IMR-90 (cell line): ENCODE data around the gene CNPY2. TPM values are rescaled to one million over a fixed set of nuclear protein-coding genes. Genes with fewer than 3 reads are reported as not detected.
A peak's percentile ranks its signal among the peaks of the same experiment; 100 is the strongest.

Experiments used
- ATAC-seq: fragments of 200-7000 bp; cut with Tn5 transposase; 2 replicates; pipeline ENCODE4 v1.9.1; 2020; ENCODE audit warnings: low read depth, mild to moderate bottlenecking, moderate library complexity
- Bru-seq: library from RNA; stranded (reverse); fragments of 400-500 nt; gene quantifications from one replicate; lab custom pipeline; 2021; lab: Mats Ljungman, UMichigan
- BruChase-seq, 2 experiments: library from RNA; stranded (reverse); fragments of 400-500 nt; gene quantifications; one replicate each; lab custom pipeline; 2021; lab: Mats Ljungman, UMichigan
- BruUV-seq: library from RNA; stranded (reverse); fragments of 400-500 nt; replicated peaks from 2 replicates; lab custom pipeline; 2021; lab: Mats Ljungman, UMichigan
- CTCF ChIA-PET: fragments of 300-600 bp; formaldehyde crosslinking; extraction: SDS; loops from one replicate; lab custom pipeline; 2021; ENCODE audit warnings: antibody characterized with exemption; lab: Yijun Ruan, JAX
- POLR2A ChIA-PET: fragments of 300-600 bp; sonication (Branson Sonifier 250); formaldehyde crosslinking; loops from one replicate; lab custom pipeline; 2022; ENCODE audit warnings: antibody characterized with exemption; ENCODE audit not compliant: unreplicated experiment; lab: Charles Lee
- DNase-seq: peaks from one replicate; pipeline ENCODE4 v3.0.0; 2013
- H2AFZ ChIP-seq: replicated peaks from 2 replicates; pipeline ENCODE3; 2013; ENCODE audit warnings: low read length, mild to moderate bottlenecking; ENCODE audit not compliant: poor library complexity
- H2AK5ac ChIP-seq: 2 replicates; pipeline ENCODE4 v1.6.1; 2013; ENCODE audit warnings: low read depth, low read length, inconsistent platforms
- H2AK9ac ChIP-seq: replicated peaks from 2 replicates; pipeline ENCODE3; 2013; ENCODE audit warnings: mild to moderate bottlenecking, low read depth, low read length, moderate library complexity; ENCODE audit not compliant: poor library complexity
- H2BK120ac ChIP-seq: 2 replicates; pipeline ENCODE4 v1.6.1; 2013; ENCODE audit warnings: low read depth, low read length, inconsistent platforms
- H2BK15ac ChIP-seq: 3 replicates; pipeline ENCODE4 v1.6.1; 2013; ENCODE audit warnings: low read depth, low read length, inconsistent platforms
- H2BK20ac ChIP-seq: 2 replicates; pipeline ENCODE4 v1.6.1; 2013; ENCODE audit warnings: low read depth, mild to moderate bottlenecking, inconsistent platforms, low read length, moderate library complexity
- H2BK5ac ChIP-seq: 2 replicates; pipeline ENCODE4 v1.6.1; 2013; ENCODE audit warnings: mild to moderate bottlenecking, low read depth, low read length, inconsistent platforms; ENCODE audit not compliant: poor library complexity, severe bottlenecking
- H3K14ac ChIP-seq: replicated peaks from 2 replicates; pipeline ENCODE4 v1.6.1; 2013; ENCODE audit warnings: low read depth, low read length, inconsistent platforms
- H3K18ac ChIP-seq: 2 replicates; pipeline ENCODE4 v1.6.1; 2013; ENCODE audit warnings: low read depth, low read length, control low read depth
- H3K23ac ChIP-seq: 2 replicates; pipeline ENCODE4 v1.6.1; 2013; ENCODE audit warnings: low read depth, low read length, inconsistent platforms
- H3K27ac ChIP-seq: 2 replicates; pipeline ENCODE4 v1.5.1; 2013; ENCODE audit warnings: mild to moderate bottlenecking, control low read depth, low read length; ENCODE audit not compliant: insufficient read depth
- H3K27me3 ChIP-seq: 2 replicates; pipeline ENCODE4 v1.6.1; 2013; ENCODE audit warnings: low read length; ENCODE audit not compliant: control insufficient read depth, insufficient read depth
- H3K36me3 ChIP-seq: 2 replicates; pipeline ENCODE4 v1.6.1; 2013; ENCODE audit warnings: low read length, mixed read lengths; ENCODE audit not compliant: control insufficient read depth, insufficient read depth
- H3K4ac ChIP-seq: 2 replicates; pipeline ENCODE4 v1.6.1; 2013; ENCODE audit warnings: low read depth, low read length, inconsistent platforms
- H3K4me1 ChIP-seq: 2 replicates; pipeline ENCODE4 v1.6.1; 2013; ENCODE audit warnings: low read length, mixed read lengths; ENCODE audit not compliant: control insufficient read depth, insufficient read depth
- H3K4me2 ChIP-seq: 2 replicates; pipeline ENCODE4 v1.6.1; 2013; ENCODE audit warnings: low read depth, mild to moderate bottlenecking, control low read depth, low read length, moderate library complexity
- H3K4me3 ChIP-seq: 2 replicates; pipeline ENCODE4 v1.5.1; 2013; ENCODE audit warnings: low read depth, mild to moderate bottlenecking, control low read depth, low read length, moderate library complexity; ENCODE audit not compliant: insufficient read depth
- H3K56ac ChIP-seq: 2 replicates; pipeline ENCODE4 v1.6.1; 2013; ENCODE audit warnings: low read length, inconsistent platforms; ENCODE audit not compliant: insufficient read depth; ENCODE audit errors: extremely low read depth
- H3K79me1 ChIP-seq, 2 experiments: 2 replicates each; pipeline ENCODE4 v1.6.1; 2013; ENCODE audit warnings: low read length in 2 of 2, inconsistent platforms in 1 of 2, low read depth in 1 of 2
- H3K9ac ChIP-seq: 2 replicates; pipeline ENCODE4 v1.6.1; 2013; ENCODE audit warnings: low read depth, low read length, control low read depth
- H3K9me1 ChIP-seq: 2 replicates; pipeline ENCODE4 v1.6.1; 2013; ENCODE audit warnings: low read length, inconsistent platforms; ENCODE audit not compliant: insufficient read depth
- H3K9me3 ChIP-seq: 2 replicates; pipeline ENCODE4 v1.6.1; 2013; ENCODE audit warnings: low read length; ENCODE audit not compliant: control insufficient read depth, insufficient read depth
- H4K20me1 ChIP-seq: 2 replicates; pipeline ENCODE4 v1.6.1; 2013; ENCODE audit warnings: low read length, inconsistent platforms; ENCODE audit not compliant: insufficient read depth
- H4K5ac ChIP-seq: 2 replicates; pipeline ENCODE4 v1.6.1; 2013; ENCODE audit warnings: mild to moderate bottlenecking, low read depth, low read length, control low read depth
- H4K8ac ChIP-seq, 2 experiments: 2 replicates each; pipeline ENCODE4 v1.6.1; 2013; ENCODE audit warnings: low read depth in 2 of 2, low read length in 2 of 2, control low read depth in 1 of 2, inconsistent platforms in 1 of 2
- H4K91ac ChIP-seq: 2 replicates; pipeline ENCODE4 v1.6.1; 2013; ENCODE audit warnings: low read depth, low read length, inconsistent platforms; ENCODE audit not compliant: insufficient read depth
- BHLHE40 ChIP-seq: fragments of 150-350 bp; IDR thresholded peaks from 2 replicates; pipeline ENCODE4 v1.6.1; 2016; ENCODE audit warnings: mild to moderate bottlenecking, low read depth, low read length
- CEBPB ChIP-seq: IDR thresholded peaks from 2 replicates; pipeline ENCODE4 v1.6.1; 2012; ENCODE audit warnings: low read depth, low read length, improper control_type of control experiment
- FOS ChIP-seq: fragments of 150-350 bp; IDR thresholded peaks from 2 replicates; pipeline ENCODE4 v1.6.1; 2016; ENCODE audit warnings: low read depth, low read length
- MAZ ChIP-seq: IDR thresholded peaks from 2 replicates; pipeline ENCODE4 v1.6.1; 2012; ENCODE audit warnings: low read depth, mild to moderate bottlenecking, low read length, improper control_type of control experiment, moderate library complexity, borderline replicate concordance
- MXI1 ChIP-seq: IDR thresholded peaks from 2 replicates; pipeline ENCODE4 v1.6.1; 2012; ENCODE audit warnings: low read depth, mild to moderate bottlenecking, low read length, moderate library complexity, borderline replicate concordance
- POLR2A ChIP-seq: IDR thresholded peaks from 2 replicates; pipeline ENCODE4 v1.6.1; 2012; ENCODE audit warnings: mild to moderate bottlenecking, low read depth, low read length
- RFX5 ChIP-seq: IDR thresholded peaks from 2 replicates; pipeline ENCODE4 v1.8.0; 2012; ENCODE audit warnings: low read depth, mild to moderate bottlenecking, low read length, moderate library complexity
- whole genome bisulfite sequencing, 2 experiments: methylation state at CpG; one replicate each; pipeline versions ENCODE4 v1.1.5 to v1.1.7; 2013; ENCODE audit warnings: missing lambda C conversion rate in 2 of 2; ENCODE audit not compliant: insufficient read length in 1 of 2; ENCODE audit errors: extremely low coverage in 2 of 2; 5-methylcytosine and 5-hydroxymethylcytosine counted together
- dilution Hi-C: fragments of 300-500 bp; cut with HindIII; formaldehyde crosslinking; loops from one replicate; pipeline ENCODE4 v1.14.3; 2018; ENCODE audit warnings: low sequenced_read_pairs; ENCODE audit not compliant: unreplicated experiment
- in situ Hi-C: fragments of 300-500 bp; cut with MboI; formaldehyde crosslinking; loops from 3 replicates; pipeline ENCODE4 v1.14.3; 2019; ENCODE audit warnings: low sequenced_read_pairs, inconsistent platforms, mixed read lengths
- intact Hi-C: fragments of 100-400 bp; cut with micrococcal nuclease; formaldehyde crosslinking; loops from 2 replicates; pipeline ENCODE4 v1.10.0; 2022
- long read RNA-seq: library from polyadenylated mRNA; unstranded; transcript quantifications from one replicate; pipeline ENCODE4 v2.0.0, GENCODE V29; 2021; ENCODE audit not compliant: unreplicated experiment
- polyA plus RNA-seq, 3 experiments: library from polyadenylated mRNA; depleted of rRNA; stranded (reverse); fragments of >200 nt; gene quantifications; 2 replicates each; pipeline ENCODE4 v1.2.3, GENCODE V29; 2012; ENCODE audit warnings: low replicate concordance in 1 of 3
- total RNA-seq: library from RNA; depleted of rRNA; stranded (reverse); fragments of >200 nt; gene quantifications from 2 replicates; pipeline ENCODE4 v1.2.3, GENCODE V29; 2012; rRNA removed
- TF ChIP-seq, protein P1 (sequence below): fragments of 150-350 bp; IDR thresholded peaks from 2 replicates; pipeline ENCODE4 v1.6.1; 2017; ENCODE audit warnings: mild to moderate bottlenecking, antibody characterized with exemption, low read length, low read depth
- TF ChIP-seq, protein P2 (sequence below): conservative IDR thresholded peaks from 2 replicates; pipeline ENCODE4 v1.5.1; 2012; ENCODE audit warnings: mild to moderate bottlenecking, low read depth, low read length, improper control_type of control experiment

The CNPY2 gene
- total RNA-seq = 65.2 and 76.7 TPM in 2 replicates
- polyA plus RNA-seq (2012; rRNA removed) = 175 and 177 TPM in 2 replicates
- 76.2 and 160 TPM in 2 replicates for polyA plus RNA-seq (2012; cell fraction: cytosol; rRNA removed)
- 41.5 and 107 TPM in 2 replicates for polyA plus RNA-seq (2012; cell fraction: nucleus; rRNA removed; ENCODE audit: low replicate concordance)
- Bru-seq, nascent RNA = percentile 92 among the genes with signal in this experiment
- BruChase-seq, experiment 1, labeled RNA remaining after a 6-hour chase = percentile 97 among the genes with signal in this experiment
- percentile 96 among the genes with signal in this experiment for BruChase-seq, experiment 2, labeled RNA remaining after a 2-hour chase
- long read RNA-seq, transcript CNPY2-201 (6 exons, 1,214 nt) = major isoform, 45 of 65 reads
- long read RNA-seq, partial matches to known transcripts = 7 of 65 reads
- long read RNA-seq, other reads (novel, unspliced or antisense) = 8 of 65 reads

DNA sequence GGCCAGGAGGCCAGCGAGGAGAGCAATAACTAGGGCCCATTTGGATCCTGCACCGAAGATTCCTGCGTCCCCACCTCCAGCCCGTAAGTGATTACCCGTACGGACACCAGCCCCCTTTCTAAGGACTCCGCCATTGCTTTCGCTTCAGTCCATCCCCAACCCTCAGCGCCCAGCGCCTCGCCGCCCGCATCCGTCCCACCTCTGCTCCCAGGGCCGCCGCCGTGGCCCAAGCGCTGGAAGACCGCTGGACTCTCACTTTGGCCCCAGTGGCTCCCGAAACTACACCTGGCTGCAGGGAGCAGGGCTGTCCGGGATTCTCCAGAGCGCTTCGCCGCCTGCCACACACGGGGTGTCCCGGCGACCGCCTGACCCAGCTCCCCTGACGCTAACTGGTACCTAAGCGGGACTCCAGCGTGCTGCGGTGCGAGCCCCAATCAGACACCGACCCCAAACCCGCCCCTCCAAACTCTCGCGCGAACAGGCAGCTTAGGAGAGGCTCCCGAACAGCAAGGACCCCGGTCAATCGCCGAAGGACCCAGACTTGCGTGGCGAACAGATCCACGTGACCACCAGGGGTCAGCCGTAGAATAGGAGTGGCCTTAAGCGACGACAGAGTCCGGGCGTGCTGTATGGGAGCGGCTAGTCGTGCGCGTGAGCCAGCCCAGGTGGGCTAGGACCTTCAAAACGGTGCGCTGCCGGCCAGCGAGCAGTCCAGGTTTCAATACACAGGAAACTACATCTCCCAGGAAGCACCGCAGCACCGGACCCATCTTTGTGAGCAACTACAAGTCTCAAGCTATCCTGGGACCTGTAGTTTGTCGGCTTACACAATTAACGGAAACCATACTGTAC is at the start of gene CNPY2:
CNPY2 (minus strand) TSS at position 367 of the 852 bp plus-strand sequence. CDS start 771 bp downstream, outside the sequence.
- Histone ChIP-seq H2AK9ac (peak within 1 kb of the TSS; percentile 87), H3K23ac (peak within 1 kb of the TSS; percentile 99), H3K4me1 (peaks cover 4% of the 10 kb centered on the region), H2AFZ (peak within 1 kb of the TSS; percentile 98), H2BK15ac (peak within 1 kb of the TSS; percentile 96; the same call in 1 of the 3 replicates), H3K9me3 (no peaks in the 10 kb centered on the region), H4K91ac (peak within 1 kb of the TSS; percentile 98), H3K27me3 (no peaks in the 10 kb centered on the region), H3K9ac (peak within 1 kb of the TSS; percentile 97), H4K8ac (peak within 1 kb of the TSS; percentile 93 to 100), H3K4ac (peak within 1 kb of the TSS; percentile 99), H3K56ac (peak within 1 kb of the TSS; percentile 90), H3K79me1 (peaks cover 8 to 25% of the 10 kb centered on the region in 2 experiments), H2BK20ac (peak within 1 kb of the TSS; percentile 70; the same call in 1 of the 2 replicates), H2AK5ac (peak within 1 kb of the TSS; percentile 79), H3K36me3 (peaks cover 13% of the 10 kb centered on the region), H2BK5ac (peak within 1 kb of the TSS; percentile 95), H2BK120ac (peak within 1 kb of the TSS; percentile 93; the same call in 1 of the 2 replicates), H3K4me2 (peak within 1 kb of the TSS; percentile 95), H3K9me1 (no peaks in the 10 kb centered on the region), H4K20me1 (no peaks in the 10 kb centered on the region), H3K27ac (peak within 1 kb of the TSS; percentile 97), H4K5ac (peak within 1 kb of the TSS; percentile 99), H3K4me3 (peak within 1 kb of the TSS; percentile 77), H3K14ac (peak within 1 kb of the TSS; percentile 98), H3K18ac (peak within 1 kb of the TSS; percentile 96)
- 1% methylated on average over 33 of the region's 62 CpGs; no CpG with 5 or more reads in 1 of the 2 experiments for WGBS, 2 experiments
- TF ChIP-seq POLR2A (peak; percentile 80), BHLHE40 (peak; percentile 45; the same call in 1 of the 2 replicates), MXI1 (peak; percentile 95), RFX5 (0 out of 2 replicates have a peak, but pooled peaks have one; percentile 20), FOS (no peak), CEBPB (peak; percentile 54), MAZ (no peak)
- TF ChIP-seq, protein P1, sequence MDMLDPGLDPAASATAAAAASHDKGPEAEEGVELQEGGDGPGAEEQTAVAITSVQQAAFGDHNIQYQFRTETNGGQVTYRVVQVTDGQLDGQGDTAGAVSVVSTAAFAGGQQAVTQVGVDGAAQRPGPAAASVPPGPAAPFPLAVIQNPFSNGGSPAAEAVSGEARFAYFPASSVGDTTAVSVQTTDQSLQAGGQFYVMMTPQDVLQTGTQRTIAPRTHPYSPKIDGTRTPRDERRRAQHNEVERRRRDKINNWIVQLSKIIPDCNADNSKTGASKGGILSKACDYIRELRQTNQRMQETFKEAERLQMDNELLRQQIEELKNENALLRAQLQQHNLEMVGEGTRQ = peak; percentile 87
- TF ChIP-seq, protein P2, sequence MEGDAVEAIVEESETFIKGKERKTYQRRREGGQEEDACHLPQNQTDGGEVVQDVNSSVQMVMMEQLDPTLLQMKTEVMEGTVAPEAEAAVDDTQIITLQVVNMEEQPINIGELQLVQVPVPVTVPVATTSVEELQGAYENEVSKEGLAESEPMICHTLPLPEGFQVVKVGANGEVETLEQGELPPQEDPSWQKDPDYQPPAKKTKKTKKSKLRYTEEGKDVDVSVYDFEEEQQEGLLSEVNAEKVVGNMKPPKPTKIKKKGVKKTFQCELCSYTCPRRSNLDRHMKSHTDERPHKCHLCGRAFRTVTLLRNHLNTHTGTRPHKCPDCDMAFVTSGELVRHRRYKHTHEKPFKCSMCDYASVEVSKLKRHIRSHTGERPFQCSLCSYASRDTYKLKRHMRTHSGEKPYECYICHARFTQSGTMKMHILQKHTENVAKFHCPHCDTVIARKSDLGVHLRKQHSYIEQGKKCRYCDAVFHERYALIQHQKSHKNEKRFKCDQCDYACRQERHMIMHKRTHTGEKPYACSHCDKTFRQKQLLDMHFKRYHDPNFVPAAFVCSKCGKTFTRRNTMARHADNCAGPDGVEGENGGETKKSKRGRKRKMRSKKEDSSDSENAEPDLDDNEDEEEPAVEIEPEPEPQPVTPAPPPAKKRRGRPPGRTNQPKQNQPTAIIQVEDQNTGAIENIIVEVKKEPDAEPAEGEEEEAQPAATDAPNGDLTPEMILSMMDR = 0 out of 2 replicates have a peak, but pooled peaks have one; percentile 9
- POLR2A ChIA-PET = interaction anchor here (0.6 to 0.9 kb wide), 4 partner anchors 18 to 691 kb away, joined by 3 to 6 read pairs (median 4); partner anchors contain the start of genes PAN2, STAT2 and ZBTB39
- ATAC-seq (peak; percentile 96), DNase-seq (peak; percentile 96)
- in situ Hi-C loops = no loop called here
- BruUV-seq = no TSS peak
- dilution Hi-C loops = no loop called here
- intact Hi-C loops = loop anchor here (5.0 kb wide), 1 partner anchor 146 kb away; no protein-coding TSS in a partner anchor
- CTCF ChIA-PET = interaction anchor here (1.0 kb wide), 1 partner anchor 148 kb away, joined by 5 read pairs; no protein-coding TSS in a partner anchor
